HG02678 (cell line): ENCODE results near the gene PCSK9.

Source experiments
- ATAC-seq: cut with Tn5 transposase; IDR thresholded peaks from one replicate; pipeline ENCODE4 v1.9.1; 2021; ENCODE audit warnings: mild to moderate bottlenecking, moderate library complexity; ENCODE audit not compliant: unreplicated experiment

The PCSK9 gene

DNA sequence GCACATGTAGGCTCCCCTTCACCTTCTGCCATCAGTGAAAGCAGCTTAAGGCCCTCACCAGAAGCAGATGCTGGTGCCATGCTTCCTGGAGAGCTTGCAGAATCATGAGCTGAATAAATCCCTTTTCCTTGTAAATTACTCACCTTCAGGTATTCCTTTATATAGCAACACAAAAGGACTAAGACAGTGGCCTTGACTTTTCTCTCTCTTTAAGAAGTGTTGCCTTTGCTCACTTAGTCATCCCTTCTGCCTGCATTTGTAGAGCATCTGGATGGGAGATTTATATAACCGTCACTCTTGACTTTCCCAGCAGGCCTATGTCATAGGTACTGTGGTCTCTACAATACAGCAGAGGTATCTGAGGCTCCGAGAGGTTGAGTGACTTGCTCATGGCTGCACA is 3.7 kb downstream of the PCSK9 start:
- no peak for ATAC-seq

GRCh38 chr1:55043726-55044125 is 4.4 kb downstream of the PCSK9 start:
- ATAC-seq, result no peak

DNA sequence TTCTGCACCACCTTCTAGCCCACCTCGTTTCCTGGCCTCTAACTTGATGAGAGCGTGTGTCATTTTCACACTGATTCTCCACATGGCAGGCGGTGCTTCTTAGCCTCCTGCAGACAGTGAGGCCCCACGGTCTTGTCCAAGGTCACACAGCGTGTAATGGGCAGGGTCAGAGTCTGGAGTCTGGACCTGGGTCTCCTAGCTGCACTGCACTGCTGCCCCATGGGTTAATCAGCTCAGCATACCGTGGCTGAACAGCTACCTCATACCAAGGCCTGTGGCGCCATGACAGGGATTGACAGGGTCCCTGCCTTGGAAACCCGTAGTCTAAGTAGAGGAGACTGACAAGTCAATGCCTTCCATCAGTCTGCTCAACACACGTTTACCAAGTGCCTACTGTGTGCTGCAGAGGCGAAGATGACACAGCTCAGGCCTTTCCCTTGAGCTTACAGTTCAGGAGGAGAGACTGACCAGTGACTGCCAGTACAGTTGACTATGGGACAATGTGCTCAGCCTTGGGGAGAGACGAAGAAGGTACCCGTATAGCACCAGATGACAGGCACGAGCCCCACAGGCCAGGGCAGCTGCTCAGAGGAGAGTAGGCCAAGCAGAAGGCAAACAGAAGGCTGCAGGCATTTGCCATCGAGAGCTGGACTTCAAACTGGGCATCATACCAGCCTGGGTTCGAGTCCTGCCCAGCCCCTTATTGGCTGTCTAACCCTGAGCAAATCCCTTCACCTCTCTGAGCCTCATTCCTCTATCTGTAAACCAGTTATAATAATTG is 5.5 kb downstream of the PCSK9 start:
- ATAC-seq, result no peak

- ATAC-seq, result no peak
Measured at GRCh38 chr1:55045430-55045829, 6.1 kb downstream of the PCSK9 start.

- no peak for ATAC-seq
Measured at GRCh38 chr1:55046871-55047270, 7.5 kb downstream of the PCSK9 start.

- ATAC-seq, result no peak
Measured at GRCh38 chr1:55047611-55048010, 8.3 kb downstream of the PCSK9 start.

GRCh38 chr1:55048453-55049270 is 9.3 kb downstream of the PCSK9 start:
- no peak for ATAC-seq

GRCh38 chr1:55049271-55049913 is 10.0 kb downstream of the PCSK9 start:
- ATAC-seq, result no peak

DNA sequence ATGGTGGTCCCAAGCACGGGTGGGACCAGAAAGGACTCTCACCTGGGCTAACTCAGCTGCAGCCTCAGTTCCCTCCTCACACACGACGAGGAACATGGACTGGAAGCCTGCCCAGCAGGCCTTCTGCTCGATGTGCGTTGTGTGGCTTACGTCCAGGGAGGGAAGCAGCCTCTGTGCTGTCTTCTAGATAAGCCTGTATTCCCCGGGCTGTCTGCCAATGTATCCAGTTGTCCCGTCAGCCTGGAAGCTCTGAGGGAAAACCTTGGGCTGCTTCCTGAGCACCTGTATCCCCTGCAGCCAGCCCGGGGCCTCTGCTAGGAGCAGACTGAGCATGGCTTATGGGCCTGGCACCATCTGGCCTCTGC is 10.5 kb downstream of the PCSK9 start:
- ATAC-seq, result no peak

GRCh38 chr1:55050283-55050682 is 10.9 kb downstream of the PCSK9 start:
- no peak for ATAC-seq

DNA sequence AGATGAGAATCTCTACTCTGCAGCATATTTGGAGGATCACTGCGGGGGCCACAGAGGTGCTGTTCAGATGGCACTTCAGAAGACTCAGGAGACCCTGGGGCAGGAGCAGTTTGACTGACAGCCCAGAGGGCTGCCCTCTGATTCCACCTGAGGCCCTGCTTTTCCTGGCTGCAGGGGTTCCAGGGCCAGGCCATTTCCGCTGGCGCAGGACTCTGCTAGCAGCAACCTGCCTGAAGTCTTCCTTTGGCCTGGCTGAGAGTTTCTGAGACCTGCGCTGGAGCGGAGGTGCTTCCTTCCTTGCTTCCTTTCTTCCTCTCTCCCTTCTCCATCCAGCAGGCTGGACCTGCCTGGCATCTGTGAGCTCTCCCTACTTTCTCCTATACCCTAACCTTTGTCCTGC is 11.8 kb downstream of the PCSK9 start:
- ATAC-seq, result no peak

- ATAC-seq, result no peak
Measured at GRCh38 chr1:55051621-55052020, 12.3 kb downstream of the PCSK9 start.

DNA sequence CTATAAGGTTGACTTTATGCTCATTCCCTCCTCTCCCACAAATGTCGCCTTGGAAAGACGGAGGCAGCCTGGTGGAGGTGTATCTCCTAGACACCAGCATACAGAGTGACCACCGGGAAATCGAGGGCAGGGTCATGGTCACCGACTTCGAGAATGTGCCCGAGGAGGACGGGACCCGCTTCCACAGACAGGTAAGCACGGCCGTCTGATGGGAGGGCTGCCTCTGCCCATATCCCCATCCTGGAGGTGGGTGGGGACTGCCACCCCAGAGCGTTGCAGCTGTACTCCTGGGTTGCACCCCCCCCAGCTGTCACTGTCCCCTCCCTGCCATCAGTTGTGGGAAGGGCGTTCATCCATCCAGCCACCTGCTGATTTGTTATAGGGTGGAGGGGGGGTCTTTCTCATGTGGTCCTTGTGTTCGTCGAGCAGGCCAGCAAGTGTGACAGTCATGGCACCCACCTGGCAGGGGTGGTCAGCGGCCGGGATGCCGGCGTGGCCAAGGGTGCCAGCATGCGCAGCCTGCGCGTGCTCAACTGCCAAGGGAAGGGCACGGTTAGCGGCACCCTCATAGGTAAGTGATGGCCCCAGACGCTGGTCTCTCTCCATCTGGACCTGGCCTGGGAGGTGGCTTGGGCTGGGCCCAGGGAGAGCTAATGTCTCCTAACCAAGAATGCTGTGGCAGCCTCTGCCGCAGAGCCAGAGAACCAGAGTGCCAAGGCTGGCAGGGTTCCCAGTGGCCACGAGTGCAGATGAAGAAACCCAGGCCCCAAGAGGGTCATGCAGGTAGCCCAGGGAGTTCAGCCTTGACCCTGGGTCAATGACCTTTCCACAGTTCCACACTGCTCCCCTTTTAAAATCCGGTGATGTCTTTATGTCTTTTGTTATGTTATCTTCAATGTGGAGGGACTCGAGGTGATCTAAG is 13.1 kb downstream of the PCSK9 start:
- no peak for ATAC-seq

DNA sequence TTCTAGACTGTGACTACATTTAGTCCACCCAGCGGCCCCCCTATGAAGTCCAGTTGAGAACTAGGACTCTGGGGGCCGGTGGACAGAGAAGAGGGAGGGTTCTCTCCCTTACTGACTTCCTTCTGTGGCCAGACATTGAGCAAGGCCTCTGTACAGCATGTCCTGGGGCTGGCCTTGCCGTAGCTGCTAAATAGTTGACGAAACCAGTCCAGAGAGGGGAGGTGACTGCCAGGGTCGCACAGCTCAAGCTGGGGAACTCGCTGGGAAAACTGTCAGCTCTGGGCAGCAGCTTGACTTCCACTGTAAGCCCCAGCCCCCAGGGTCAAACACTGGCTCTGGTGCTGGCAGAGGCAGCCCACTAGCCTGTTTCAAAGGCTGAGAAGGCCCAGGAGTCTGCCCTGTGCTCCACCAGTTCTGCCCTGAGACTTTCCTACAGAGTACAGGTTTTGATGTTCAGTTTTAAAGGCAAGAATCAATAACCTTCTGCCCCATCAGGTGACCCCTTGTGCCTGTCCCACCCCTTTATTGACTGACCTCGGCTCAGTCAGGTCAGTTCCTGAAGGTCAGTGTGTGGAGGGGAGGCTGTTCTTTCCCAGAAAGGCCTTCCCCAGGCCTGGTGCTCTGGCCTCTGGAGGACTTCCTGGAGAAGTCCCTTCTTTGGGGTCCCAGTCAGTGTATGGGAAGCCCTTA is 14.1 kb downstream of the PCSK9 start:
- no peak for ATAC-seq

DNA sequence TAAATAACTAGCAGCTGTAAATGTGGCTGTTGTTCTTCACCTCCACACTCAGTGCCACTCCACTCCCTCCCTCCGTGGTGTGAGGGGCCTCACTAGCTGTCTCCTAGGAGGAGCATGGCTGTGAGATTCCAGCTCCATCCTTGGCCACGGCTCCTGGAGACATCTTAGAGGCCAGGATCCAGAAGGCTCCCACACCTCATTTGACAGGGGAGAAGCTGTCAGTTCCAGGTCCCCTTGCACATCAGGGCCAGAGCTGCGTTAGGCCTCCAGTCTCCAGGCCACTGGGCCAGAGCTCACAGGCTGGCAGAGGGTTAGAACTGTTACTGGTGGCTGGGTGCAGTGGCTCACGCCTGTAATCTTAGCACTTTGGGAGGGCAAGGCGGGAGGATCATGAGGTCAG is 15.0 kb downstream of the PCSK9 start:
- no peak for ATAC-seq

DNA sequence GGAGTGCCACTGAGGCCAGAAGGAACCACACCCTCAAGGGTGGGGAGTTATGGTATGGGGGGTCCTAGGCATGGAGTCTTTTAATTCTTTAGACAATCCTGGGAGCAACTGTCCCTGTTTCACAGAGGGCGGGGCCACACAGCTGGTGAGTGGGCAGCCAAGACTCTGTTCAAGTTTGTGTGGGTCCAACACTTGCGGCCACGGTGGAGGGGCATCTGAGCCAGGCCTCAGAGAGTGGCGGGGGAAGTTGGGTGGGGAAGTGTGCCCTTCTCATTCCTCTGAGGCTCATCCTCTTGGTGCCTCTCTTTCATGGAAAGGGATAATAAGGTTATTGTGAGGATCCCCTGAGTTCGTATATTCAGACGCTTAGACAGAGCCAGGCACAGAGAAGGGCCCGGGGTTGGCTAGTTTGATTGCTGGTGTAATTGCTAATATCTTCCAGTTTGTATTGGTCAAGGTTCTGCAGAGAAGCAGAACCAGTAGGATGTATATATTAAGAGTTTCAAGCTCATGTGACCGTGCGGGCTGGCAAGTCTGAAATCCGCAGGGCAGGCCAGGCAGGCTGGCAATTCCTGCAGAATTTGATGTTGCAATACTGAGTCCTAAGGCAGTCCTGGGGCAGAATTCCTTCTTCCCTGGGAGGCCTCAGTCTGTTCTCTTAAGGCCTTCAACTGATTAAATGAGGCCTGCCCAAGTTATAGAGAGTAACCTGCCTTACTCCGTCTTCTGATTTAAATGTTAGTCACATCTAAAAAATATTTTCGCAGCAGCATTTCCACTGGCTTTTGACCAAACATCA is 15.9 kb downstream of the PCSK9 start:
- no peak for ATAC-seq

- no peak for ATAC-seq
Measured at GRCh38 chr1:55055951-55056631, 16.7 kb downstream of the PCSK9 start.

DNA sequence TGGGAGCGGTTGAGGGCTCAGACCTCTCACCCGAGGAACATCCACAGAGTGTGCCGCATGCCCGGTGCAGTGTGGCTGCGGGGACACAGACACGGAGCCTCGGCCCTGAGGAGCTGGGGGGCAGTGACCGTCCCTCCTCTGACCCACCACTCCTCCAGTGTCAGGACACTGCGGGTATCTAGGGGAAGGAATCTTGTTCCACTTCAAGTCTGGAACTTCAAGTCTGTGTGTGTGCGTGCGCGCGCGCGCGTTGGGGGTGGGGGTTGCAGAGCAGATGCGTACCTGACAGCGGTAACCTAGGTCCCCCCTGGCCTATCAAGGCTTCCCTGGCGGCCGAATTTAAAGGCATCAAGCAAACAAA is 17.3 kb downstream of the PCSK9 start:
- ATAC-seq, result no peak
